ENCODE measurements around the gene ZSCAN21.

ZSCAN21 gene

GRCh38 chr7:100029596-100029995, 20.0 kb upstream of the ZSCAN21 start:
- no peak for DNase-seq

GRCh38 chr7:100033526-100033925, 16.0 kb upstream of the ZSCAN21 start:
- no peak for DNase-seq

GRCh38 chr7:100034871-100035510, 14.6 kb upstream of the ZSCAN21 start:
- no peak for DNase-seq

- no peak for DNase-seq
Measured at GRCh38 chr7:100035876-100036275, 13.7 kb upstream of the ZSCAN21 start.

- DNase-seq = no peak
Measured at GRCh38 chr7:100038326-100038725, 11.2 kb upstream of the ZSCAN21 start.

GRCh38 chr7:100040575-100040974, 9.0 kb upstream of the ZSCAN21 start:
- DNase-seq = no peak

- DNase-seq = peak in 1 of 2 donors; percentile 13
Measured at GRCh38 chr7:100044718-100045117, 4.9 kb upstream of the ZSCAN21 start.

- DNase-seq = no peak
Measured at GRCh38 chr7:100048680-100049079, 894 bp upstream of the ZSCAN21 start.

- DNase-seq = no peak
Measured at GRCh38 chr7:100051611-100052010, 2.0 kb downstream of the ZSCAN21 start.

GRCh38 chr7:100053215-100053614, 3.6 kb downstream of the ZSCAN21 start:
- no peak for DNase-seq

- DNase-seq = no peak
Measured at GRCh38 chr7:100057006-100057405, 7.4 kb downstream of the ZSCAN21 start.

- no peak for DNase-seq
Measured at GRCh38 chr7:100059251-100059739, 9.7 kb downstream of the ZSCAN21 start.

GRCh38 chr7:100061518-100062193, 12.1 kb downstream of the ZSCAN21 start:
- no peak for DNase-seq

GRCh38 chr7:100063376-100063775, 13.8 kb downstream of the ZSCAN21 start:
- no peak for DNase-seq

- DNase-seq = no peak
Measured at GRCh38 chr7:100064162-100064561, 14.6 kb downstream of the ZSCAN21 start.

GRCh38 chr7:100065452-100066186, 16.0 kb downstream of the ZSCAN21 start:
- no peak for DNase-seq

GRCh38 chr7:100066953-100067352, 17.4 kb downstream of the ZSCAN21 start:
- DNase-seq = no peak

GRCh38 chr7:100069991-100070390, 20.4 kb downstream of the ZSCAN21 start:
- DNase-seq = no peak

- no peak for DNase-seq
Measured at GRCh38 chr7:100071018-100071723, 21.6 kb downstream of the ZSCAN21 start.

- no peak for DNase-seq
Measured at GRCh38 chr7:100072462-100072861, 22.9 kb downstream of the ZSCAN21 start.

- DNase-seq = no peak
Measured at GRCh38 chr7:100074841-100075240, 25.3 kb downstream of the ZSCAN21 start.

- DNase-seq = no peak
Measured at GRCh38 chr7:100075418-100075817, 25.8 kb downstream of the ZSCAN21 start.

GRCh38 chr7:100077205-100077604, 27.6 kb downstream of the ZSCAN21 start:
- no peak for DNase-seq
